Heart left ventricle (tissue), 16 donors: ENCODE measurements around the gene KIAA1217. TPM values are rescaled to one million over a fixed set of nuclear protein-coding genes. Genes with fewer than 3 reads are reported as not detected.

ENCODE experiments used
- ATAC-seq, 4 donors: fragments of 200-7000 bp; cut with Tn5 transposase; one replicate each; pipeline ENCODE4 v1.9.1; 2020 to 2022; ENCODE audit warnings: moderate library complexity in 4 of 4, mild to moderate bottlenecking in 3 of 4, moderate number of reproducible peaks in 1 of 4
- DNase-seq, 5 donors: peaks; one replicate each; pipeline ENCODE4 v3.0.0-alpha.2; 2020
- H3K27ac ChIP-seq, 12 donors: fragments of 200-600 bp; sonication (generic) in 4 of 12; one replicate each; pipeline versions ENCODE4 v1.5.0 to v1.8.0; 2016 to 2022; ENCODE audit warnings: mild to moderate bottlenecking in 2 of 12
- H3K27me3 ChIP-seq, 9 donors: fragments of 200-600 bp; sonication (generic) in 2 of 9; one replicate each; pipeline versions ENCODE4 v1.5.1 to v1.8.0; 2016 to 2022; ENCODE audit warnings: mild to moderate bottlenecking in 3 of 9
- H3K36me3 ChIP-seq, 9 donors: fragments of 200-600 bp; sonication (generic) in 2 of 9; one replicate each; pipeline versions ENCODE4 v1.5.0 to v1.8.0; 2018 to 2022; ENCODE audit warnings: mild to moderate bottlenecking in 2 of 9
- H3K4me1 ChIP-seq, 12 donors: fragments of 200-600 bp; sonication (generic) in 4 of 12; one replicate each; pipeline versions ENCODE4 v1.5.0 to v1.8.0; 2016 to 2022; ENCODE audit warnings: mild to moderate bottlenecking in 3 of 12
- H3K4me3 ChIP-seq, 12 donors: fragments of 200-600 bp; sonication (generic) in 4 of 12; one replicate each; pipeline versions ENCODE4 v1.5.0 to v1.8.0; 2017 to 2022; ENCODE audit warnings: mild to moderate bottlenecking in 9 of 12, moderate library complexity in 4 of 12
- H3K9me3 ChIP-seq, 12 donors: fragments of 200-600 bp; sonication (generic) in 4 of 12; one replicate each; pipeline versions ENCODE4 v1.5.0 to v1.8.0; 2016 to 2022; ENCODE audit warnings: mild to moderate bottlenecking in 1 of 12
- POLR2A ChIP-seq, 2 donors: fragments of 450-650 bp; IDR thresholded peaks; one replicate each; pipeline ENCODE4 v1.6.1; 2017; ENCODE audit warnings: antibody characterized with exemption in 2 of 2, mild to moderate bottlenecking in 2 of 2, moderate library complexity in 2 of 2
- WGBS, 4 donors: extraction: QIAGEN DNeasy Blood & Tissue Kit in 2 of 4; methylation state at CpG; one replicate each; pipeline versions ENCODE4 v1.1.5 to v1.1.7; 2013 to 2018; 5-methylcytosine and 5-hydroxymethylcytosine counted together
- intact Hi-C, 10 donors: fragments of 100-400 bp; cut with DNase I; formaldehyde crosslinking; loops; one replicate each; pipeline versions ENCODE4 v1.11.1 to v1.14.2; 2022
- polyA plus RNA-seq, 2 donors: library from polyadenylated mRNA; stranded (reverse); fragments of 200-250 nt; gene quantifications; one replicate each; pipeline ENCODE4 v1.2.3, GENCODE V29; 2013
- total RNA-seq, 9 donors: library from RNA; depleted of rRNA in 2 of 9; stranded (reverse); fragments of >200 nt in 2 of 9; fragmentation: NEBNext Ultra II Directional in 3 of 9; extraction: Animal tissue kit (Norgen Biotek cat#: 25700) in 3 of 9; gene quantifications; one replicate each; pipeline versions ENCODE4 v1.1.0 to v1.2.4, GENCODE V29; 2016 to 2023
- TF ChIP-seq, protein P1 (sequence below), 12 donors: fragments of 200-600 bp; sonication (generic) in 4 of 12; IDR thresholded peaks; one replicate each; pipeline versions ENCODE4 v1.5.0 to v1.8.0; 2018 to 2022; ENCODE audit warnings: antibody characterized with exemption in 12 of 12, mild to moderate bottlenecking in 5 of 12
- donor health status: ischemic (EF 13 %, LVEDD 7.1; RV severe dilation, severe dysfunction).
- donor health status: healthy with polysubstance abuse.
- donor health status: DM: no; HTN: yes; CAD: no.
- donor health status: DM: no; HTN: no; CAD: no.
- donor health status: ischemic (EF 25% LVEDD 6.9; RV normal size, moderate dysfunction).
- donor health status: ischemic (EF 25% LVEDD 5.7; RV mildly dilated, moderate dysfunction).
- donor health status: healthy.
- donor health status: DM: yes; HTN: yes; CAD: no.
- donor health status: ischemic (EF 35%, LVEDD 5.7; RV mildly dilated, moderate dysfunction).
- donor health status: nonischemic (EF 11% LVEDD 7.7; RV severe dilation, severe dysfunction).
- donor health status: DM: yes; HTN: yes; CAD: no.
- donor health status: PGD.
- donor health status: ischemic (EF 29% LVEDD 5.4; RV normal size, mild dysfunction).
- donor health status: nonischemic (EF 23%, LVEDD 6.1; RV moderate dilation, normal function).

Gene KIAA1217
- total and polyA plus RNA-seq, 11 donors: 12.7 to 66.7 (median 33.5) TPM

DNA sequence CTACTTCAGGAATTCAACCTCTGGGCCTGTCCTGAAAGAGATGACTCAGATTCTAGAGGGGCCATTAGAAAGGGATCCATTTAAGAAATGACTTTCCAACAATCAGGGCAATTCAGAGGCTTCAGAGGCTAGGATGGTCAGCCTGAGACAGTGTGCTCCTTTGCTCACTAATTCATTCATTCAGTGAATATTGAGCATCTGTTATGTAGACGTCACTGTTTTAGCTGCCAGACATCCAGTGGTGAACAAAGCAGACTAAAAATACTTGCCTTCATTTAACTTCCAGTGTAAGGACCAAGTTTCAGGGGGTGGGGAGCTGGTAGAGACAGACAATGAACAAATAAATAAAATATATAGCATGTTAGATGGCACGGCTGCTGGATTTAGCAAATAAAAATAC lies 1.6 kb downstream of the KIAA1217 start:
- H3K27ac ChIP-seq: peak overlapping the region in 11 of 12 donors; percentile 86 to 93 (median 88)
- H3K4me1 ChIP-seq: peaks cover 4 to 82% (median 58%) of the 10 kb centered on the region in 12 donors
- ATAC-seq: no peak
- H3K36me3 ChIP-seq: no peaks in the 10 kb centered on the region
- intact Hi-C loops: loop anchor here in 2 of 10 donors (10.0 kb wide), 2 partner anchors 84 to 134 kb away; no protein-coding TSS in a partner anchor
- H3K9me3 ChIP-seq: no peaks in the 10 kb centered on the region
- H3K4me3 ChIP-seq: peak overlapping the region in 11 of 12 donors; percentile 50 to 74 (median 63)
- H3K27me3 ChIP-seq: no peaks in the 10 kb centered on the region
- 53 to 58% (median 55%) methylated on average over 2 of the region's 2 CpGs for WGBS, 4 donors
- TF ChIP-seq, protein P1, sequence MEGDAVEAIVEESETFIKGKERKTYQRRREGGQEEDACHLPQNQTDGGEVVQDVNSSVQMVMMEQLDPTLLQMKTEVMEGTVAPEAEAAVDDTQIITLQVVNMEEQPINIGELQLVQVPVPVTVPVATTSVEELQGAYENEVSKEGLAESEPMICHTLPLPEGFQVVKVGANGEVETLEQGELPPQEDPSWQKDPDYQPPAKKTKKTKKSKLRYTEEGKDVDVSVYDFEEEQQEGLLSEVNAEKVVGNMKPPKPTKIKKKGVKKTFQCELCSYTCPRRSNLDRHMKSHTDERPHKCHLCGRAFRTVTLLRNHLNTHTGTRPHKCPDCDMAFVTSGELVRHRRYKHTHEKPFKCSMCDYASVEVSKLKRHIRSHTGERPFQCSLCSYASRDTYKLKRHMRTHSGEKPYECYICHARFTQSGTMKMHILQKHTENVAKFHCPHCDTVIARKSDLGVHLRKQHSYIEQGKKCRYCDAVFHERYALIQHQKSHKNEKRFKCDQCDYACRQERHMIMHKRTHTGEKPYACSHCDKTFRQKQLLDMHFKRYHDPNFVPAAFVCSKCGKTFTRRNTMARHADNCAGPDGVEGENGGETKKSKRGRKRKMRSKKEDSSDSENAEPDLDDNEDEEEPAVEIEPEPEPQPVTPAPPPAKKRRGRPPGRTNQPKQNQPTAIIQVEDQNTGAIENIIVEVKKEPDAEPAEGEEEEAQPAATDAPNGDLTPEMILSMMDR (IDR thresholded peaks at IDR 0.05): no peak
- no peak for TF ChIP-seq POLR2A (IDR thresholded peaks at IDR 0.05)
- no peak for DNase-seq

DNA sequence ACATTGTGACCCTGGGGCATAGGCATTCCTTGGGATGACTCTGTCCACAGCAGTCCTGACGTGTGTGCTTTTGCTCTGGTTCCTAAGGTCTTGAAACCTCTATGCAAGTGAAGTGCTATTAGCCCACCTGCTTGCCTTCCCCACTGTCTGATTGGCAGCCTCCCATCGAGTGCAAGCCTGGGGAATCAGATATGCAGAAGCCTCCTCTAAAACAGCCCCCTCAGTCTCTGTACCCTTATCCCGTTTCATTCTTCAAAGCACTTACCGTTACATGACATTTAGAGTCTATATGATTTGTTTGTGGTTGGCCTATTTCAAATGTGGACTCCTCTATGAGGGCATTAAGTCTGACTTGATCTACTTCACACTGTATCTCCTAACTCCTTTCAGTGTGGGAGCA lies 4.3 kb downstream of the KIAA1217 start:
- Histone ChIP-seq H3K4me3 (no peak overlapping the region), H3K27ac (peak overlapping the region in 7 of 12 donors; percentile 7 to 73 (median 29)), H3K27me3 (no peaks in the 10 kb centered on the region), H3K9me3 (no peaks in the 10 kb centered on the region), H3K4me1 (peaks cover 3 to 85% (median 62%) of the 10 kb centered on the region in 12 donors), H3K36me3 (no peaks in the 10 kb centered on the region)
- intact Hi-C loops: loop anchor here in 2 of 10 donors (10.0 kb wide), 2 partner anchors 82 to 132 kb away; no protein-coding TSS in a partner anchor
- ATAC-seq (no peak), DNase-seq (no peak)
- 71 to 78% (median 76%) methylated on average over 4 of the region's 4 CpGs for WGBS, 4 donors
- TF ChIP-seq, protein P1 (IDR thresholded peaks at IDR 0.05): no peak
- no peak for TF ChIP-seq POLR2A (IDR thresholded peaks at IDR 0.05)

DNA sequence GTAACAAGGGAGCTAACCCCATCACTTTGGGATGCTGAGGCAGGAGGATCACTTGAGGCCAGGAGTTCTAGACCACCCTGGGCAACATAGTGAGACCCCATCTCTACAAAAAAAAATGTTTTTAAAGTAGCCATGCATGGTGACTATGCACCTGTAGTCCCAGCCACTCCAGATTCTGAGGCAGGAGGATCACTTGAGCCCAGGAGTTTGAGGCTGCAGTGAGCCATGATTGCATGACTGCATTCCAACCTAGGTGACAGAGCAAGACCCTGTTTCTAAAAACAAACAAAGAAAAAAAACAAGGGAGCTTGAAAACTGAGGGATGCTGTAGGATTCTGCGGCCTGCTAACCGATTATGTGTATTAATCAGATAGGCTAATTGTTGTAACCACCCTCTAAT lies 4.9 kb downstream of the KIAA1217 start:
- Histone ChIP-seq H3K27ac (peak overlapping the region in 9 of 12 donors; percentile 47 to 85 (median 73)), H3K4me3 (no peak overlapping the region), H3K9me3 (no peaks in the 10 kb centered on the region), H3K4me1 (peaks cover 3 to 81% (median 58%) of the 10 kb centered on the region in 12 donors), H3K36me3 (no peaks in the 10 kb centered on the region), H3K27me3 (no peaks in the 10 kb centered on the region)
- no peak for DNase-seq
- no peak for ATAC-seq
- TF ChIP-seq, protein P1 (IDR thresholded peaks at IDR 0.05): no peak
- no peak for TF ChIP-seq POLR2A (IDR thresholded peaks at IDR 0.05)
- intact Hi-C loops: loop anchor here in 2 of 10 donors (10.0 kb wide), 2 partner anchors 81 to 131 kb away; no protein-coding TSS in a partner anchor
- WGBS, 4 donors: 95 to 100% (median 98%) methylated on average over 2 of the region's 2 CpGs

DNA sequence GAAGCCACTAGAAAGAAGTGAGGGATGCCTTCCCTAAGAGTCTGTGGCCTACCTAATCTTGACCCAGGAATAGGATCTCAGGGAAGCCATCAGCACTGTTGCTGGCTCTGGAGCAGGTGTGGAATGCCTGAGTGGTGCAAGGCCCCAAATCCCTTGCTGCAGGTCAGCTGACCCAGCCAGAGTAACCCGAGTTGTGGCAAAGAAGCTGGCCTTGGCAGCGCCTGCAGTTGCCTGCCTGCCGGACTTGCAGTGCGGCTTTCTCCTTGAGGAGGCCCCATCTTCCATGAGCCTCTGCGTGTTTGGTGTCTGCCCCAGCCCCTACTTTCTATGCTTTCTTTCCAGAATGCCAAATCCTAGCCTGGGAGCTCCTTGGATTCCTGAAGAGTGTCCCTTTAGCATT lies 5.8 kb downstream of the KIAA1217 start:
- Histone ChIP-seq H3K9me3 (no peaks in the 10 kb centered on the region), H3K4me3 (peak overlapping the region in 6 of 12 donors; percentile 6 to 29 (median 14)), H3K4me1 (peaks cover 3 to 81% (median 55%) of the 10 kb centered on the region in 12 donors), H3K36me3 (peaks cover 0 to 9% (median 4%) of the 10 kb centered on the region in 9 donors), H3K27ac (peak overlapping the region; percentile 47 to 85 (median 72)), H3K27me3 (no peaks in the 10 kb centered on the region)
- peak in 2 of 5 donors; percentile 43 to 45 for DNase-seq
- ATAC-seq: peak in 3 of 4 donors; percentile 3 to 30 (median 25)
- intact Hi-C loops: loop anchor here in 4 of 10 donors (5.0 to 10.0 kb wide), 5 partner anchors 38 to 130 kb away; no protein-coding TSS in a partner anchor
- TF ChIP-seq, protein P1 (IDR thresholded peaks at IDR 0.05): no peak
- no peak for TF ChIP-seq POLR2A (IDR thresholded peaks at IDR 0.05)
- WGBS, 4 donors: 40 to 64% (median 46%) methylated on average over 5 of the region's 5 CpGs
